ENCODE results near the gene MTURN.

- TF ChIP-seq CEBPB (IDR thresholded peaks at IDR 0.05), result no peak
- TF ChIP-seq YY1 (IDR thresholded peaks at IDR 0.05; ENCODE audit: low read depth), result no peak
- no peak for TF ChIP-seq ZBTB7A (IDR thresholded peaks at IDR 0.05; ENCODE audit: low read depth)
- TF ChIP-seq USF1 (IDR thresholded peaks at IDR 0.05), result no peak
- peak; percentile 67 for TF ChIP-seq EP300 (IDR thresholded peaks at IDR 0.05; ENCODE audit: borderline replicate concordance)
- TF ChIP-seq FOXM1 (IDR thresholded peaks at IDR 0.05; ENCODE audit: borderline replicate concordance, low read depth), result 0 out of 2 replicates have a peak, but pooled peaks have one; percentile 60
- no peak for TF ChIP-seq REST (IDR thresholded peaks at IDR 0.05; ENCODE audit: low read depth)
- peak; percentile 22; the same call in 1 of the 2 replicates for TF ChIP-seq RAD21 (IDR thresholded peaks at IDR 0.05; ENCODE audit: low read depth)
- peak; percentile 61 for TF ChIP-seq NFIC (IDR thresholded peaks at IDR 0.05)
- peak; percentile 66 for TF ChIP-seq TCF12 (IDR thresholded peaks at IDR 0.05; ENCODE audit: low read depth)
- TF ChIP-seq TAF1 (IDR thresholded peaks at IDR 0.05; ENCODE audit: low read depth), result no peak
- no peak for TF ChIP-seq CREB1 (IDR thresholded peaks at IDR 0.05; ENCODE audit: low read depth)
These were observed 31.5 kb downstream of the MTURN start for GRCh38 chr7:30166155-30166840.

All from Ishikawa (cell line).